HG03135 (cell line): ENCODE measurements around the gene HSPB8.
"Not testable (repeated sequence)": the region's sequence is repeated elsewhere in the genome, so short reads cannot be mapped to it uniquely, and the experiment has no call there.

ENCODE experiments used
- ATAC-seq: cut with Tn5 transposase; IDR thresholded peaks from one replicate; pipeline ENCODE4 v1.9.1; 2021; ENCODE audit warnings: mild to moderate bottlenecking, moderate library complexity; ENCODE audit not compliant: unreplicated experiment

The HSPB8 gene

GRCh38 chr12:119204671-119205285 is 26.0 kb downstream of the HSPB8 start:
- ATAC-seq: no peak

GRCh38 chr12:119206348-119207062 is 27.8 kb downstream of the HSPB8 start:
- ATAC-seq: no peak

GRCh38 chr12:119207063-119207560 is 28.4 kb downstream of the HSPB8 start:
- ATAC-seq: no peak

GRCh38 chr12:119208626-119209061 is 29.9 kb downstream of the HSPB8 start:
- no peak for ATAC-seq

GRCh38 chr12:119211884-119212283 is 33.2 kb downstream of the HSPB8 start:
- no peak for ATAC-seq

GRCh38 chr12:119216084-119216483 is 37.4 kb downstream of the HSPB8 start:
- no peak for ATAC-seq

GRCh38 chr12:119218875-119219274 is 40.1 kb downstream of the HSPB8 start:
- ATAC-seq: not testable (repeated sequence)

- no peak for ATAC-seq
These were observed 43.7 kb downstream of the HSPB8 start for GRCh38 chr12:119222222-119222951.

- ATAC-seq: no peak
These were observed 46.7 kb downstream of the HSPB8 start for GRCh38 chr12:119225454-119225853.

GRCh38 chr12:119227292-119227691 is 48.6 kb downstream of the HSPB8 start:
- no peak for ATAC-seq

- ATAC-seq: no peak
These were observed 50.5 kb downstream of the HSPB8 start for GRCh38 chr12:119229205-119229604.

GRCh38 chr12:119229837-119230236 is 51.1 kb downstream of the HSPB8 start:
- ATAC-seq: no peak

- ATAC-seq: no peak
These were observed 52.1 kb downstream of the HSPB8 start for GRCh38 chr12:119230807-119231206.

GRCh38 chr12:119231774-119232173 is 53.0 kb downstream of the HSPB8 start:
- no peak for ATAC-seq

- no peak for ATAC-seq
These were observed 56.5 kb downstream of the HSPB8 start for GRCh38 chr12:119235197-119235751.

GRCh38 chr12:119236372-119236771 is 57.6 kb downstream of the HSPB8 start:
- no peak for ATAC-seq

- ATAC-seq: no peak
These were observed 60.3 kb downstream of the HSPB8 start for GRCh38 chr12:119239040-119239439.

GRCh38 chr12:119241049-119241448 is 62.3 kb downstream of the HSPB8 start:
- no peak for ATAC-seq

GRCh38 chr12:119241580-119242169 is 62.9 kb downstream of the HSPB8 start:
- ATAC-seq: no peak
